Non-pigmented ciliary epithelial cell (primary cell): ENCODE results near the gene ZNF599.
A peak's percentile ranks its signal among the peaks of the same experiment; 100 is the strongest.

ENCODE experiments used
- DNase-seq: peaks from one replicate; pipeline ENCODE4 v3.0.0-alpha.2; 2010; ENCODE audit warnings: low read depth

The ZNF599 gene

DNA sequence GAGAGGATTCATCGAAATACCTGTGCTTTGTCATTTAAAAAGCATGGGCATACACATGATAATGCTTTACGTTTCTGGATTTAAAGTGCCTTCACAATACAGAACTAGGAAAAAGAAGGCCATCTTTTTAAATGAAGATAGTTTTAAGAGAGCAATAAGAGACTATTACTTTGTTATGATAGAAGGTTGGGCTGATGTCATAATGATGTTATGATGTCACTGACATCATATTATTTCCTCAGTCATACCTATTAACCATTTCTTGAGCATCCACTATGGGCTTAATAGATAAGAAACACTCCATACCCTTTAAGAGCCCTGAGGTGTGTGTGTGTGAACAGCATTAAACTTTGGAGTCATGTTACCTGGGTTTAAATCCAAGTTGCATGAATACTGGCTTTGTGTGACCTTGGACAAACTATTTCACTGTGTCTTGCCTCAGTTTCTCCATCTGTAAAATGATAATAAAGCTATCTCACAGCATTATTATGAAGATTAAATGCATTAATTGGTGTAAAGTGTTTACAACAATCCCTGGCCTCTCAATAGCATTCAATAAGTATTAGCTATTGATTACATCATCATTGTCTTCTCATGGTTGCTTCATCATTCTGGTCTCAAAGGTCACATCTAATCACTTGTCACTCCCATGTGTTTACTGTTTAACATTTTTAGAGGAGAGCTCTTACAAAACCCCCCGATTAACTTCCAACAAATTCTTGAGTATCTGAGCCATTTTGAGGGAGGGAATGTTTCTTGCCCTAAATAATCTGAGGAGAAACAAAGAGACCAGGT is 27.9 kb downstream of the ZNF599 start:
- no peak for DNase-seq

DNA sequence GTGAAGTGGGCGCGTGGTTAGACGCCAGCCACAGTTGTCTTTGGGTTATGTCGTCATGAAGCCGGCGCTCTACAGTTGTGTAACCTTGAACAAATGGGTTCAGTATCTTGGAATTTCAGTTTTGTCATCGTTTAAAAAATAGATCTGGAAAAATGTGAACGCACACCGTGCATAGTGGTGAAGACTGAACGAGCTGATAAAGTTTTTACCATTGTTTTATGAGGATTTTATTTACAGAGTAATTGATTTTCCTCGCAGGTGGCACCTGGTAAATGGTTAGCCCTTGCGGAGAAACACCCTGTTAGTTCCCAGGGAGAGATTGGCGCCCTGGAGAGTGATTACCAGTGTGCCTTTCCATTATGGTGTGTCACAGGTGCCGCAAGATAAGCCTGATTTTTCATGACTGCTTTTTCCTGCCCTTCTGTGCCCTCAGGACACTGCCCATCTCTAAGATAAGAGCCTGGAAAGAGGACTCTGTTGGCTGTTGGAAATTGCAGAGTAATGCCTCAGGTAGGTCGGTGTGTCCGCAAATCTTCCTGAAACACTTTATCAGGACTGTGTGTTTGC is 38.4 kb downstream of the ZNF599 start:
- DNase-seq: peak; percentile 42

DNA sequence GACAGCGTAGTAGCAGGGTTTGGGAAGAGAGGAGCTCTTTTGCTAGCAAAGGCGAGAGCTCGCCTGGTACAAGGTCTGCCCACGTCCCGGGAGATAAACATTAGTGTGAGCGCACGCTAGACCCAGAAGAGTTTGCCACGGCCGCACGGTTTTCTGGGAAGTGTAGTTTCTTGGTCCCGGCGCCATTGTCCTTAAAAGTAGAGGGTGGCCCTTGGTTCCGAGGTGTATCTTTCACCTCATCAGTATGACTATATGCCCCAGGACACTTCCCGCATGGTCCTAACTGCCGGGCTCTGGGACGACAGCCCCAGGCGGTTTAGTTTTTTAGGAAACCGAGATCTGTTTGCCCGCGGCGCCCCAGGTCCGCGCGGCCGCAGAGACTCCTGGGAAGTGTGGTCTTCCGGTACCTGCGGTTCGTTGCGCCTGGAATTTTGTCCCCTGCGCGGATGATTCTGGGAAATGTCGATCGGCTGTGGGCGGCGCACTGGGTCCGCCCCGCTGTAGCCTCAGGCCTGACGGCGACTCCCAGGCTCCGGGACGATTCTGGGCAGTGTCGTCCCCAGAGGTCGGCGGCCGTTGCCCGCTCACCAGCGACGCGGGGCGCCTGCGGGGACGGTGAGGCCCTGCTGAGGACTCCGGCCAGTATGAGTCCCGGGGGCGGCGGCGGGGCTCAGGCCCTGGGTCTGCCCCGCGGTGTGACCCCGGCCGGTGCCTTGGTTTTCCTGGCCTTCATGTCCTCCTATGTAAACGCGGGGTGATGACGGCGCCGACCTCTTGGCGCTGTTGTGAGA is 39.1 kb downstream of the ZNF599 start, which contains the start of gene ZNF181:
TSS of gene ZNF181 (plus strand) at position 498 of the 791 bp plus-strand sequence. CDS start 795 bp downstream, outside the sequence.
- peak; percentile 50 for DNase-seq

- no peak for DNase-seq
Observed at GRCh38 chr19:34733266-34733745, 39.7 kb downstream of the ZNF599 start.

DNA sequence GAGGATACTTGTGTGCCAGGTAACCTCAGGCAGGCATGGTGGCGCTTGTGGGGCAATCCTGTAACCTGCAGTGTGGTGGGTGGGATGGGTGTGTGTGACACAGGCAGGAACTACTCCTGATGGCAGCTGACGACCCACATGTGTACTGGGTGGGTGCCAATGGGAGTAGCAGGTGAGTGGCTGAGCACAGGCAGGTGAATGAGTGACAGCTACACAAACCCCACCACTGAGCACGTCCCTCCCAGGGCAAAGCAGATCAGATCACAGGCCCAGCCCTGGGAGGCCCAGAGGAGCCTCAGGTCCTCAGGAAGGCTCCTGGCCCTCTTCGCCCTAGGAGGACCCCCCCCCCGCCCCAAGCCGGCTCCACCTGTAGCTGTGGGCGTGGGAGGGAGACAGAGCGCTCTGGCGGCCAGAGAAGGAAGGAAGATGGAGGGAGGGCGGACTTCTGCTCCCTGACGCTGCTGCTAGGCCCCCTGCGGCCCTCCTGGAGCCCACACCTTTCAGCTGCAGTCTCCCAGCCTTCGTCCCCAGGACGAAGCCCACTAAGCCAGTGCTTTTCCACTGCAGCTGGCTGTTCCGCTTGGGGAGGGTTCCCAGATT is 40.3 kb downstream of the ZNF599 start:
- DNase-seq: no peak

DNA sequence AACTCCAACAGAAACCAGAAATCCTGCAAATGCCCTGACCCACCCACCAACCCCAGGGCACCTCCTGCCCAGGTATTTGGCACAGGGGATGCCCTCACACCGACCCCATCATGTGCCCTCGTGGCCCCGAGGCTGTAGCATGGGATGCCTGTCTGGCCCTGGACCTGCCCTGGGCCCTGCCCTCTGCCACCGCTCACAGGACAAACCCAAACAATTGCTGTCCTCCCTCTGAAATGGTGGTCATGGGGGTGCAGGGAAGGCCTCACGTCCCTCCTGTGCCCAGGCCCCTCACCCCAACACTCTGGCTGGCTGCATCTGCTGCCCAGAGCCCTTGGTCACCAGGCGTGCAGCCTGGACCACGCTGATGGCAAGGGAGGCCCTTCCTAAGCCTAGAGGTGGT is 41.1 kb downstream of the ZNF599 start:
- no peak for DNase-seq

- no peak for DNase-seq
Observed at GRCh38 chr19:34731019-34731829, 41.8 kb downstream of the ZNF599 start.

GRCh38 chr19:34725400-34725799 is 47.6 kb downstream of the ZNF599 start:
- no peak for DNase-seq

DNA sequence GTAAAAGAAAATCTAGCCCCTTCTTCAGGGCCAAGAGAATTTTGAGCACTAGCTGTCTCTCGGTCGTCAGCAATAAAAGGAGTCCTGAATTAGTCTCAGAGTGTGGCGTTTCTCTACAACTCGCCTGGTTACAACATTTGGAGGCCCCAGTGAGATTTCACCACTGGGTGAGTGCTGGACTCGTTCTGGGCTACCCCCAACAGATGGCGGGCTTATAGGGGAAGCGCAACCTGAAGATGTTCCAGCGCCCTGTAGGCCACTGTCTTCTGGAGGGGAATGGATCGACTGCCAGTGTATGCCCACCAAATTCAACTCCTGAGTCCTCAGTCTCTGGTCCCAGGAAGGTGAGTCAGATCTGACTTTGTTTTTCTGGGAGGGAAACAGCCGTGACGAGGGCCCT is 50.7 kb downstream of the ZNF599 start:
- no peak for DNase-seq

DNA sequence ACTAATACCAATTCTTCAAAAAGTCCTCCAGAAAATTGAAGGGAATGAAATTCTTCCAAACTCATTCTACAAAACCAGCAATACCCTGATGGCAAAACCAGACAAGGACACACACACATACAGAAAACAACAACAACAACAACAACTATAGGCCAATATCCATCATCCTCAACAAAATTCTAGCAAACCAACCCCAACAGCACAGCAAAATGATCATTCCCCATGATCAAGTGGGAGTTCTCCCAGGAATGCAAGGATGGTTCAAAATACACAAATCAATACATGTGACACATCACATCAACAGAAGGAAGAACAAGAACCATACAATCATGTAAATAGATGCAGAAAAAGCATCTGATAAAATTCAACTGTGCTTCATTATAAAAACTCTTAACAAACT is 57.7 kb downstream of the ZNF599 start:
- no peak for DNase-seq

GRCh38 chr19:34713262-34713637 is 59.8 kb downstream of the ZNF599 start:
- no peak for DNase-seq

GRCh38 chr19:34712395-34713261 is 60.4 kb downstream of the ZNF599 start:
- peak; percentile 34 for DNase-seq

- no peak for DNase-seq
Observed at GRCh38 chr19:34711890-34712289, 61.1 kb downstream of the ZNF599 start.
